Trophoblast cell (in vitro differentiated cells and primary cell): ENCODE results near the gene TMSB15C.

Source experiments
- DNase-seq, 2 donors: peaks; one replicate each; pipeline ENCODE4 v3.0.0-alpha.2; 2016
- H2AFZ ChIP-seq: 2 replicates; pipeline ENCODE4 v1.6.1; 2013; ENCODE audit warnings: low read length, moderate library complexity, mild to moderate bottlenecking; ENCODE audit not compliant: insufficient read depth, poor library complexity
- H2AK5ac ChIP-seq: 2 replicates; pipeline ENCODE4 v1.6.1; 2013; ENCODE audit warnings: mild to moderate bottlenecking, low read length
- H2BK120ac ChIP-seq: 2 replicates; pipeline ENCODE4 v1.6.1; 2013; ENCODE audit warnings: low read length, mild to moderate bottlenecking, moderate library complexity; ENCODE audit not compliant: insufficient read depth, poor library complexity
- H2BK12ac ChIP-seq: 2 replicates; pipeline ENCODE4 v1.6.1; 2013; ENCODE audit warnings: mild to moderate bottlenecking, low read length, moderate library complexity
- H2BK5ac ChIP-seq: 2 replicates; pipeline ENCODE4 v1.6.1; 2013; ENCODE audit warnings: low read length, low read depth, moderate library complexity, mild to moderate bottlenecking; ENCODE audit not compliant: poor library complexity
- H3K14ac ChIP-seq: 2 replicates; pipeline ENCODE4 v1.6.1; 2013; ENCODE audit warnings: mild to moderate bottlenecking, low read length
- H3K18ac ChIP-seq: 2 replicates; pipeline ENCODE4 v1.6.1; 2013; ENCODE audit warnings: mild to moderate bottlenecking, low read length
- H3K23ac ChIP-seq: 2 replicates; pipeline ENCODE4 v1.6.1; 2013; ENCODE audit warnings: low read length
- H3K27ac ChIP-seq: 2 replicates; pipeline ENCODE4 v1.5.1; 2013; ENCODE audit warnings: low read depth, mild to moderate bottlenecking, inconsistent platforms, low read length, moderate library complexity
- H3K27me3 ChIP-seq: 2 replicates; pipeline ENCODE4 v1.6.1; 2013; ENCODE audit warnings: inconsistent platforms, mild to moderate bottlenecking, low read length, moderate library complexity; ENCODE audit not compliant: insufficient read depth
- H3K36me3 ChIP-seq, 2 experiments: 1 replicate in 1 of 2; 2 replicates in 1 of 2; pipeline ENCODE4 v1.6.1; 2013; ENCODE audit warnings: low read length in 2 of 2, mild to moderate bottlenecking in 2 of 2, moderate library complexity in 1 of 2; ENCODE audit not compliant: insufficient read depth in 2 of 2, control insufficient read depth in 1 of 2
- H3K4ac ChIP-seq: 2 replicates; pipeline ENCODE4 v1.6.1; 2013; ENCODE audit warnings: low read depth, mild to moderate bottlenecking, low read length, moderate library complexity
- H3K4me1 ChIP-seq, 2 experiments: 1 replicate in 1 of 2; 2 replicates in 1 of 2; pipeline ENCODE4 v1.6.1; 2013; ENCODE audit warnings: low read length in 2 of 2, mild to moderate bottlenecking in 2 of 2, moderate library complexity in 1 of 2; ENCODE audit not compliant: insufficient read depth in 2 of 2, control insufficient read depth in 1 of 2
- H3K4me2 ChIP-seq: 2 replicates; pipeline ENCODE4 v1.6.1; 2013; ENCODE audit warnings: inconsistent platforms, mild to moderate bottlenecking, low read length, moderate library complexity
- H3K4me3 ChIP-seq: 2 replicates; pipeline ENCODE4 v1.5.1; 2013; ENCODE audit warnings: mild to moderate bottlenecking, low read depth, low read length, inconsistent platforms
- H3K79me1 ChIP-seq: one replicate; pipeline ENCODE4 v1.6.1; 2013; ENCODE audit warnings: low read length
- H3K79me2 ChIP-seq: 2 replicates; pipeline ENCODE4 v1.6.1; 2013; ENCODE audit warnings: low read length, mild to moderate bottlenecking; ENCODE audit not compliant: control insufficient read depth, insufficient read depth, poor library complexity
- H3K9ac ChIP-seq: 2 replicates; pipeline ENCODE4 v1.6.1; 2013; ENCODE audit warnings: mild to moderate bottlenecking, low read length
- H3K9me3 ChIP-seq: 2 replicates; pipeline ENCODE4 v1.6.1; 2013; ENCODE audit warnings: low read depth, mild to moderate bottlenecking, control low read depth, inconsistent platforms, low read length; ENCODE audit not compliant: insufficient read depth
- H4K12ac ChIP-seq: 2 replicates; pipeline ENCODE4 v1.6.1; 2013; ENCODE audit warnings: low read depth, mild to moderate bottlenecking, low read length, moderate library complexity
- H4K8ac ChIP-seq: 2 replicates; pipeline ENCODE4 v1.6.1; 2013; ENCODE audit warnings: low read depth, mild to moderate bottlenecking, low read length, moderate library complexity
- H4K91ac ChIP-seq: one replicate; pipeline ENCODE4 v1.6.1; 2013; ENCODE audit warnings: low read depth, mild to moderate bottlenecking, low read length, moderate library complexity
- WGBS: extraction: QIAGEN DNeasy Blood & Tissue Kit; methylation state at CpG from one replicate; pipeline ENCODE4 v1.1.7; 2013; ENCODE audit warnings: missing lambda C conversion rate; ENCODE audit not compliant: insufficient read length, insufficient coverage; ENCODE audit errors: extremely low coverage; 5-methylcytosine and 5-hydroxymethylcytosine counted together

The TMSB15C gene

GRCh38 chrX:104105330-104106262 lies 29.6 kb upstream of the TMSB15C start:
- H3K27ac ChIP-seq: no peak overlapping the region
- DNase-seq: no peak
- no peaks in the 10 kb centered on the region for H3K4me1 ChIP-seq
- H2BK12ac ChIP-seq: no peak overlapping the region
- H3K9ac ChIP-seq: no peak overlapping the region
- no peak overlapping the region for H3K18ac ChIP-seq
- no peaks in the 10 kb centered on the region for H3K36me3 ChIP-seq
- H4K8ac ChIP-seq: no peak overlapping the region
- no peak overlapping the region for H3K4me3 ChIP-seq
- H3K14ac ChIP-seq: no peak overlapping the region
- H3K4ac ChIP-seq: no peak overlapping the region
- no peaks in the 10 kb centered on the region for H3K27me3 ChIP-seq
- no peak overlapping the region for H4K12ac ChIP-seq
- H3K4me2 ChIP-seq: no peak overlapping the region
- H3K79me2 ChIP-seq: no peaks in the 10 kb centered on the region
- H2AK5ac ChIP-seq: no peak overlapping the region
- no peak overlapping the region for H2BK5ac ChIP-seq
- no CpG with 5 or more reads among the region's 11 CpGs for WGBS
- H3K79me1 ChIP-seq: no peaks in the 10 kb centered on the region
- H2BK120ac ChIP-seq: no peak overlapping the region
- H4K91ac ChIP-seq: no peak overlapping the region
- H3K9me3 ChIP-seq: no peaks in the 10 kb centered on the region
- H2AFZ ChIP-seq: no peak overlapping the region
- H3K23ac ChIP-seq: no peak overlapping the region

GRCh38 chrX:104104676-104105075 lies 28.6 kb upstream of the TMSB15C start:
- Histone ChIP-seq H2BK12ac (no peak overlapping the region), H2BK120ac (no peak overlapping the region), H3K4me2 (no peak overlapping the region), H3K9me3 (no peaks in the 10 kb centered on the region), H3K79me2 (no peaks in the 10 kb centered on the region), H2AFZ (no peak overlapping the region), H3K36me3 (no peaks in the 10 kb centered on the region), H3K4ac (no peak overlapping the region), H3K23ac (no peak overlapping the region), H2BK5ac (no peak overlapping the region), H3K18ac (no peak overlapping the region), H3K14ac (no peak overlapping the region), H3K9ac (no peak overlapping the region), H3K4me1 (no peaks in the 10 kb centered on the region), H4K8ac (no peak overlapping the region), H3K27ac (no peak overlapping the region), H3K79me1 (no peaks in the 10 kb centered on the region), H2AK5ac (no peak overlapping the region), H3K27me3 (no peaks in the 10 kb centered on the region), H4K91ac (no peak overlapping the region), H4K12ac (no peak overlapping the region), H3K4me3 (no peak overlapping the region)
- no CpG with 5 or more reads among the region's 10 CpGs for WGBS
- DNase-seq: no peak

GRCh38 chrX:104098919-104099318 lies 22.9 kb upstream of the TMSB15C start:
- H3K18ac ChIP-seq: no peak overlapping the region
- H3K14ac ChIP-seq: no peak overlapping the region
- no peak for DNase-seq

GRCh38 chrX:104098151-104098808 lies 22.2 kb upstream of the TMSB15C start:
- H2AK5ac ChIP-seq: no peak overlapping the region
- no peak overlapping the region for H3K18ac ChIP-seq
- H3K4me1 ChIP-seq: no peaks in the 10 kb centered on the region
- no peak overlapping the region for H3K4me2 ChIP-seq
- no peaks in the 10 kb centered on the region for H3K79me2 ChIP-seq
- no peak overlapping the region for H4K8ac ChIP-seq
- H2AFZ ChIP-seq: no peak overlapping the region
- no peak overlapping the region for H3K27ac ChIP-seq
- H2BK12ac ChIP-seq: no peak overlapping the region
- H4K91ac ChIP-seq: no peak overlapping the region
- no peaks in the 10 kb centered on the region for H3K27me3 ChIP-seq
- peak; percentile 54 to 74 for DNase-seq
- H3K36me3 ChIP-seq: no peaks in the 10 kb centered on the region
- WGBS: no CpG with 5 or more reads among the region's 4 CpGs
- no peak overlapping the region for H2BK120ac ChIP-seq
- no peak overlapping the region for H2BK5ac ChIP-seq
- no peak overlapping the region for H3K14ac ChIP-seq
- H3K4me3 ChIP-seq: no peak overlapping the region
- no peak overlapping the region for H3K4ac ChIP-seq
- H3K23ac ChIP-seq: no peak overlapping the region
- H3K79me1 ChIP-seq: no peaks in the 10 kb centered on the region
- no peaks in the 10 kb centered on the region for H3K9me3 ChIP-seq
- no peak overlapping the region for H3K9ac ChIP-seq
- H4K12ac ChIP-seq: no peak overlapping the region

More at GRCh38 chrX:104098919-104099318, 22.9 kb upstream of the TMSB15C start:
- Histone ChIP-seq H3K23ac (no peak overlapping the region), H3K4me1 (no peaks in the 10 kb centered on the region), H2BK5ac (no peak overlapping the region), H3K27me3 (no peaks in the 10 kb centered on the region), H2AFZ (no peak overlapping the region), H4K91ac (no peak overlapping the region), H3K9me3 (no peaks in the 10 kb centered on the region), H3K79me2 (no peaks in the 10 kb centered on the region), H3K4ac (no peak overlapping the region), H2BK12ac (no peak overlapping the region), H4K12ac (no peak overlapping the region), H3K79me1 (no peaks in the 10 kb centered on the region), H4K8ac (no peak overlapping the region), H2AK5ac (no peak overlapping the region), H3K4me3 (no peak overlapping the region), H3K9ac (no peak overlapping the region), H2BK120ac (no peak overlapping the region), H3K36me3 (no peaks in the 10 kb centered on the region), H3K4me2 (no peak overlapping the region), H3K27ac (no peak overlapping the region)
